Fibroblast of lung (primary cell): ENCODE data around the gene NECTIN1. TPM values are rescaled to one million over a fixed set of nuclear protein-coding genes. Genes with fewer than 3 reads are reported as not detected.

Experiments
- DNase-seq, 2 donors: peaks; one replicate each; pipeline versions ENCODE4 v3.0.0 to v3.0.0-alpha.2; 2010; ENCODE audit warnings: low read depth in 2 of 2
- H2AFZ ChIP-seq: 2 replicates; pipeline ENCODE4 v1.5.1; 2012; ENCODE audit warnings: low read length, control low read depth, inconsistent platforms
- H3K27ac ChIP-seq: 2 replicates; pipeline ENCODE4 v1.5.1; 2011; ENCODE audit warnings: low read length, control low read depth; ENCODE audit not compliant: insufficient read depth
- H3K27me3 ChIP-seq: 2 replicates; pipeline ENCODE4 v1.5.1; 2011; ENCODE audit warnings: mild to moderate bottlenecking, low read length; ENCODE audit not compliant: control insufficient read depth, insufficient read depth
- H3K36me3 ChIP-seq: 2 replicates; pipeline ENCODE4 v1.5.1; 2011; ENCODE audit warnings: low read length; ENCODE audit not compliant: control insufficient read depth, insufficient read depth
- H3K4me1 ChIP-seq: 2 replicates; pipeline ENCODE4 v1.5.1; 2011; ENCODE audit warnings: low read length; ENCODE audit not compliant: control insufficient read depth, insufficient read depth; ENCODE audit errors: extremely low read depth
- H3K4me2 ChIP-seq: 2 replicates; pipeline ENCODE4 v1.5.1; 2011; ENCODE audit warnings: low read length, control low read depth; ENCODE audit not compliant: insufficient read depth; ENCODE audit errors: extremely low read depth
- H3K4me3 ChIP-seq, 4 experiments: fragments of 200-600 bp in 1 of 4; sonication (generic) in 1 of 4; replicated peaks in 1 of 4; 2 replicates each; pipeline ENCODE4 v1.5.1; 2011 to 2016; ENCODE audit warnings: low read length in 4 of 4, low read depth in 3 of 4, mild to moderate bottlenecking in 3 of 4, control low read depth in 2 of 4, inconsistent platforms in 1 of 4, mixed read lengths in 1 of 4; ENCODE audit not compliant: insufficient read depth in 1 of 4; ENCODE audit errors: control extremely low read depth in 1 of 4
- H3K79me2 ChIP-seq: 2 replicates; pipeline ENCODE4 v1.5.1; 2012; ENCODE audit warnings: mild to moderate bottlenecking, low read length, inconsistent platforms; ENCODE audit not compliant: control insufficient read depth, insufficient read depth
- H3K9ac ChIP-seq: 2 replicates; pipeline ENCODE4 v1.5.1; 2011; ENCODE audit warnings: mild to moderate bottlenecking, low read length, control low read depth; ENCODE audit not compliant: insufficient read depth
- H3K9me3 ChIP-seq: 2 replicates; pipeline ENCODE4 v1.5.1; 2012; ENCODE audit warnings: low read depth, low read length; ENCODE audit not compliant: control insufficient read depth, insufficient read depth
- H4K20me1 ChIP-seq: 2 replicates; pipeline ENCODE4 v1.5.1; 2011; ENCODE audit warnings: low read length; ENCODE audit not compliant: control insufficient read depth, insufficient read depth; ENCODE audit errors: extremely low read depth
- CTCF ChIP-seq, 2 donors: IDR thresholded peaks in 1 of 2; conservative IDR thresholded peaks in 1 of 2; 1 replicate in 1 of 2; 2 replicates in 1 of 2; pipeline ENCODE4 v1.5.1; 2011 to 2012; ENCODE audit warnings: low read length in 2 of 2, control low read depth in 1 of 2, inconsistent platforms in 1 of 2, low read depth in 1 of 2, mild to moderate bottlenecking in 1 of 2
- EZH2 ChIP-seq: IDR thresholded peaks from 2 replicates; pipeline ENCODE4 v1.5.1; 2012; ENCODE audit warnings: low read length, control low read depth, mild to moderate bottlenecking; ENCODE audit errors: missing control alignments
- polyA plus RNA-seq, 2 donors: library from polyadenylated mRNA; depleted of rRNA in 1 of 2; stranded (reverse) in 1 of 2; unstranded in 1 of 2; fragments of >200 nt; gene quantifications; 2 replicates each; pipeline ENCODE4 v1.2.1, GENCODE V29; 2011 to 2012; ENCODE audit warnings: missing spikeins in 1 of 2
- total RNA-seq: library from RNA; depleted of rRNA; stranded (reverse); fragments of >200 nt; gene quantifications from 2 replicates; pipeline ENCODE4 v1.2.1, GENCODE V29; 2014

NECTIN1 gene
- total and polyA plus RNA-seq, 2 donors (not counting 1 experiment from before 2014, with no cell fraction given): 2.0 to 2.8 TPM

- Histone ChIP-seq H3K4me3 (no peak overlapping the region), H4K20me1 (no peaks in the 10 kb centered on the region), H3K27ac (no peak overlapping the region), H3K79me2 (no peaks in the 10 kb centered on the region), H2AFZ (no peak overlapping the region), H3K4me1 (peaks cover 14% of the 10 kb centered on the region), H3K9ac (no peak overlapping the region), H3K4me2 (no peak overlapping the region), H3K36me3 (no peaks in the 10 kb centered on the region), H3K9me3 (no peaks in the 10 kb centered on the region), H3K27me3 (no peaks in the 10 kb centered on the region)
- no peak for DNase-seq
- TF ChIP-seq CTCF (conservative IDR thresholded peaks at IDR 0.05 in 1 of 2, IDR thresholded peaks at IDR 0.05 in 1 of 2; ENCODE audit: low read depth in 1 of 2, low read length in 2 of 2) (no peak), EZH2 (no peak)
Observed at GRCh38 chr11:119619665-119620064, 109.3 kb downstream of the NECTIN1 start.

- Histone ChIP-seq H3K9me3 (no peaks in the 10 kb centered on the region), H3K4me3 (no peak overlapping the region), H2AFZ (no peak overlapping the region), H3K9ac (no peak overlapping the region), H3K79me2 (no peaks in the 10 kb centered on the region), H3K27ac (no peak overlapping the region), H3K27me3 (no peaks in the 10 kb centered on the region), H3K4me1 (peaks cover 14% of the 10 kb centered on the region), H4K20me1 (no peaks in the 10 kb centered on the region), H3K4me2 (no peak overlapping the region), H3K36me3 (no peaks in the 10 kb centered on the region)
- DNase-seq: no peak
- TF ChIP-seq EZH2 (no peak), CTCF (conservative IDR thresholded peaks at IDR 0.05 in 1 of 2, IDR thresholded peaks at IDR 0.05 in 1 of 2; ENCODE audit: low read depth in 1 of 2, low read length in 2 of 2) (no peak)
Observed at GRCh38 chr11:119618208-119618909, 110.6 kb downstream of the NECTIN1 start.

GRCh38 chr11:119617340-119617713 is 111.7 kb downstream of the NECTIN1 start:
- no peak overlapping the region for H3K27ac ChIP-seq
- H4K20me1 ChIP-seq: no peaks in the 10 kb centered on the region
- TF ChIP-seq CTCF (conservative IDR thresholded peaks at IDR 0.05 in 1 of 2, IDR thresholded peaks at IDR 0.05 in 1 of 2; ENCODE audit: low read depth in 1 of 2, low read length in 2 of 2): no peak
- no peak for TF ChIP-seq EZH2
- no peak overlapping the region for H2AFZ ChIP-seq
- H3K36me3 ChIP-seq: no peaks in the 10 kb centered on the region
- H3K9me3 ChIP-seq: no peaks in the 10 kb centered on the region
- no peaks in the 10 kb centered on the region for H3K79me2 ChIP-seq
- peaks cover 14% of the 10 kb centered on the region for H3K4me1 ChIP-seq
- no peaks in the 10 kb centered on the region for H3K27me3 ChIP-seq
- no peak overlapping the region for H3K4me3 ChIP-seq
- H3K9ac ChIP-seq: no peak overlapping the region
- no peak for DNase-seq
- no peak overlapping the region for H3K4me2 ChIP-seq
